D721Med (cell line): ENCODE measurements around the gene KIAA0319L.

Source experiments
- DNase-seq: peaks from one replicate; pipeline ENCODE4 v3.0.0; 2011; ENCODE audit warnings: low spot score; ENCODE audit not compliant: insufficient read length
- FAIRE-seq: peaks from 2 replicates; lab custom pipeline; 2011; peaks lifted over from hg19 to GRCh38; lab: Jason Lieb, UNC
- TF ChIP-seq, protein P1 (sequence below): IDR thresholded peaks from 2 replicates; pipeline ENCODE4 v1.5.1; 2012; ENCODE audit warnings: mild to moderate bottlenecking, control low read depth; ENCODE audit not compliant: insufficient read depth; ENCODE audit errors: missing control alignments

Gene KIAA0319L

DNA sequence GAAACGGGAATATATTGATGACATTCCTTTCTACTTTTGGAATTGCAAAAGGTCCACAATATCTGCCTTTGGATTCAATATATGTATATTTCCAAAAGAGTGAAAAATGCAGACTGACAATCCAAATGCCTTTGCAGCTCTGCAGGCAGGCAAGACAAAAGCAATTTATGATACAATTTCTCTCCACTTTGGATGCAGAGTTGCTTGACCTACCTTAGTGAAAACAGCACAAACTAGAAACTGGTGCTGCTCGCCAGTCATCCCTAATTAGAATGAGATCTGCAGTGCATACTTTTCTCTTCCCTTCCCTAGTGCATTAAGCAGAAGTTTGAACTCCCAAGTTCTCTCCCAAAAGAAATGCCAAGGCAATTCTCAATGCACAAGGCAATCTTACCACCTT, 56.8 kb downstream of the KIAA0319L start:
- TF ChIP-seq, protein P1, sequence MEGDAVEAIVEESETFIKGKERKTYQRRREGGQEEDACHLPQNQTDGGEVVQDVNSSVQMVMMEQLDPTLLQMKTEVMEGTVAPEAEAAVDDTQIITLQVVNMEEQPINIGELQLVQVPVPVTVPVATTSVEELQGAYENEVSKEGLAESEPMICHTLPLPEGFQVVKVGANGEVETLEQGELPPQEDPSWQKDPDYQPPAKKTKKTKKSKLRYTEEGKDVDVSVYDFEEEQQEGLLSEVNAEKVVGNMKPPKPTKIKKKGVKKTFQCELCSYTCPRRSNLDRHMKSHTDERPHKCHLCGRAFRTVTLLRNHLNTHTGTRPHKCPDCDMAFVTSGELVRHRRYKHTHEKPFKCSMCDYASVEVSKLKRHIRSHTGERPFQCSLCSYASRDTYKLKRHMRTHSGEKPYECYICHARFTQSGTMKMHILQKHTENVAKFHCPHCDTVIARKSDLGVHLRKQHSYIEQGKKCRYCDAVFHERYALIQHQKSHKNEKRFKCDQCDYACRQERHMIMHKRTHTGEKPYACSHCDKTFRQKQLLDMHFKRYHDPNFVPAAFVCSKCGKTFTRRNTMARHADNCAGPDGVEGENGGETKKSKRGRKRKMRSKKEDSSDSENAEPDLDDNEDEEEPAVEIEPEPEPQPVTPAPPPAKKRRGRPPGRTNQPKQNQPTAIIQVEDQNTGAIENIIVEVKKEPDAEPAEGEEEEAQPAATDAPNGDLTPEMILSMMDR: no peak
- FAIRE-seq (no peak), DNase-seq (no peak)

GRCh38 chr1:35499652-35500176, 57.5 kb downstream of the KIAA0319L start:
- TF ChIP-seq, protein P1: no peak
- FAIRE-seq (peak; percentile 87), DNase-seq (peak; percentile 34)

DNA sequence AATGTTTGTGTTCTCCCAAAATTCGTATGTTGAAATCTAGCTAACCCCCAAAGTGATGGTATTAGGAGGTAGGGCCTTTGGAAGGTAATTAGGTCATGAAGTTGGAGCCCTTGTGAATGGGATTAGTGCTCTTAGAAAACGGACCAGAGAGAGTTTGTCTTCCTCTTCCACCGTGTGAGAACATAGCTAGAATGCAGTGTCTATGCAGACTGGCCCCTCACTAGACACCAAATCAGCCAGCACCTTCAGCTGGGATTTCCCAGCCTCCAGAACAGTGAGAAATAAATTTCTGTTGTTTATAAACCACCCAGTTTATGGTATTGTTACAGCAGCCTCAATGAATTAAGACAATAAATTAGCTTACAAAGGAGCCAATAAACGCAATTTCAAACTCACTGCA, 58.0 kb downstream of the KIAA0319L start:
- DNase-seq: no peak
- no peak for FAIRE-seq
- TF ChIP-seq, protein P1: no peak

DNA sequence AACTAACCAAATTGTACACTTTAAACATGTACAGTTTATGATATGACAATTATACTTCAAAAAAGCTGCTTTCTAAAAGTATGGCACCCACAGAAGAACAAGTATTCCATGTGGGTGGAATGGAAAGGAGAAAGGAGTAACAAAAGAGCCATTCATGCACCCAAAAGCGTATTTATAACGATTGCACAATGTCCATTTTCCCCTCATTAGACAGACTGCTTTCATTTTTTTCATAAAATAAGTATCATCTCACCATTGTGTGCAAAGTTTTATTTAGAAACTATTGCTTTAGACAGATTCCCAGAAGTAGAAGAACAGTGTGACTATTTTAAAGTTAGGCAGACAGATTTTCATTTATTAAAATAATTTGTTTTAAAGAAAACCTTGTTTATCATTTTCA, 59.6 kb downstream of the KIAA0319L start:
- TF ChIP-seq, protein P1: no peak
- FAIRE-seq (no peak), DNase-seq (no peak)

GRCh38 chr1:35490250-35490649, 67.0 kb downstream of the KIAA0319L start:
- TF ChIP-seq, protein P1: no peak
- FAIRE-seq (no peak), DNase-seq (no peak)

DNA sequence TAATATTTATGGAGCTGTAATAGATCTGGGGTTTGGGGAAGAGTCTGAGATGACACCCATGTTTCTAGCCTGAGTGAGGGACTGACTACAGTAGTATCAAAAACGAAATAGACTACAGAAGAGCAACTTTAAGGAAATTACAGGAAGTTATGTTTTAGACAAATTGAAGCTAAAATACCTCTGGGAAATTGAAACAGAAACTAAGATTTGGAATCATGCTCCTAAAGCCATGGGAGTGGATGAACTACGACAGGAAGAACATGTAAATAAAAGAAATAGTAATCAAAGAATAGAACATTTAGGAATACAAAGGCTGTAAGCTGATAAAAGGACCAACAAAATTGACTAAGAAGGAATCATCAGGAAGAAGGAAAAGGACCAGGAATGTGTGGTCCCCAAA, 68.9 kb downstream of the KIAA0319L start:
- FAIRE-seq (no peak), DNase-seq (no peak)
- TF ChIP-seq, protein P1: no peak

DNA sequence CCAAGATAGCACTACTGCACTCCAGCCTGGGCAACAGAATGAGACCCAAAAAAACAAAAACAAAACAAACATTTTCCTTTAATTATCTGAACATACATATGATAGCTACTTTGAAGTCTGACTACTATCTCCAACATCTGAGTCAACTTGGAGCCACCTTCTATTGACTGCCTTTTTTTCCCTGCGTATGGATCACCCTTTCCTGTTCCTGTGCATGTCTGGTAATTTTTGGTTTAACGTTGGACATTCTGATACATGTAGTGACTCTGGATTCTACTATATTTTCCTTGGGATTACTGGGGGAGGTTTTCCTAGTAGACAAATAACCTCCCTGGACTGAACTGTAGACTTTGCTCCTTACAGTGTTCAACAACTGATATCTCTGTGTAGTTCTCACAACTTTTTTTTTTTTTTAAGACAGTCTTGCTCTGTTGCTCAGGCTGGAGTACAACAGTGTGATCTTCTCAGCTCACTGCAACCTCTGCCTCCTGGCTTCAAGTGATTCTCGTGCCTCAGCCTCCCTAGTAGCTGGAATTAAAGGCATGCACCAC, 70.3 kb downstream of the KIAA0319L start:
- TF ChIP-seq, protein P1: no peak
- DNase-seq (no peak), FAIRE-seq (no peak)
